ENCODE measurements around the gene OXSR1. TPM values are rescaled to one million over a fixed set of nuclear protein-coding genes. Genes with fewer than 3 reads are reported as not detected.

OXSR1 gene
- total and polyA plus RNA-seq, 10 of the 15 experiments (the other 5 are each of a cell fraction or from before 2014, with no cell fraction given), result 12.4 to 54.6 (median 35.7) TPM

DNA sequence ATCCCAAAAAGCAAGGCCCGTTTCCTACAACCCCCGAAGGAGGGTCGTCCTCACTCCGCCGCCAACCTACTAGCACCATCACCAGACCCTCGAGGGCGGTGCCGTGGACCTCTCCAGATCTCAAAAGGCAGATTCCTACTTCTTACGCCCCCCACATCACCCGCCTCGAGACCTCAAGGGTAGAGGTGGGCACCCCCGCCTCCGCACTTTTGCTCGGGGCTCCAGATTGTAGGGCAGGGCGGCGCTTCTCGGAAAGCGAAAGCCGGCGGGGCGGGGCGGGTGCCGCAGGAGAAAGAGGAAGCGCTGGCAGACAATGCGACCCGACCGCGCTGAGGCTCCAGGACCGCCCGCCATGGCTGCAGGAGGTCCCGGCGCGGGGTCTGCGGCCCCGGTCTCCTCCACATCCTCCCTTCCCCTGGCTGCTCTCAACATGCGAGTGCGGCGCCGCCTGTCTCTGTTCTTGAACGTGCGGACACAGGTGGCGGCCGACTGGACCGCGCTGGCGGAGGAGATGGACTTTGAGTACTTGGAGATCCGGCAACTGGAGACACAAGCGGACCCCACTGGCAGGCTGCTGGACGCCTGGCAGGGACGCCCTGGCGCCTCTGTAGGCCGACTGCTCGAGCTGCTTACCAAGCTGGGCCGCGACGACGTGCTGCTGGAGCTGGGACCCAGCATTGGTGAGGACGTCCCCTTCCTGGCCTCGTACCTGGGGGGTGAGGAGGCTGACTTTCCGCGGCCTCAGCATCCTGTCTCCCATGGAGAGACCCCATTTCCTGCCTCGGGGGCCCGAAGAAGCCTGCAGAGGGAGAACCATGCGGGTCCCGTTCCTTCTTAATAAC, 26.8 kb upstream of the OXSR1 start, which contains the start of gene MYD88 (continued):
- TF ChIP-seq, protein P1, sequence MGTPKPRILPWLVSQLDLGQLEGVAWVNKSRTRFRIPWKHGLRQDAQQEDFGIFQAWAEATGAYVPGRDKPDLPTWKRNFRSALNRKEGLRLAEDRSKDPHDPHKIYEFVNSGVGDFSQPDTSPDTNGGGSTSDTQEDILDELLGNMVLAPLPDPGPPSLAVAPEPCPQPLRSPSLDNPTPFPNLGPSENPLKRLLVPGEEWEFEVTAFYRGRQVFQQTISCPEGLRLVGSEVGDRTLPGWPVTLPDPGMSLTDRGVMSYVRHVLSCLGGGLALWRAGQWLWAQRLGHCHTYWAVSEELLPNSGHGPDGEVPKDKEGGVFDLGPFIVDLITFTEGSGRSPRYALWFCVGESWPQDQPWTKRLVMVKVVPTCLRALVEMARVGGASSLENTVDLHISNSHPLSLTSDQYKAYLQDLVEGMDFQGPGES (IDR thresholded peaks at IDR 0.05), result no peak
- TF ChIP-seq, protein P2, sequence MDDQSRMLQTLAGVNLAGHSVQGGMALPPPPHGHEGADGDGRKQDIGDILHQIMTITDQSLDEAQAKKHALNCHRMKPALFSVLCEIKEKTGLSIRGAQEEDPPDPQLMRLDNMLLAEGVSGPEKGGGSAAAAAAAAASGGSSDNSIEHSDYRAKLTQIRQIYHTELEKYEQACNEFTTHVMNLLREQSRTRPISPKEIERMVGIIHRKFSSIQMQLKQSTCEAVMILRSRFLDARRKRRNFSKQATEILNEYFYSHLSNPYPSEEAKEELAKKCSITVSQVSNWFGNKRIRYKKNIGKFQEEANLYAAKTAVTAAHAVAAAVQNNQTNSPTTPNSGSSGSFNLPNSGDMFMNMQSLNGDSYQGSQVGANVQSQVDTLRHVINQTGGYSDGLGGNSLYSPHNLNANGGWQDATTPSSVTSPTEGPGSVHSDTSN (IDR thresholded peaks at IDR 0.05; ENCODE audit: insufficient replicate concordance, low read depth, low read length), result no peak
- TF ChIP-seq ZNF24 (IDR thresholded peaks at IDR 0.05) (no peak), TCF3 (IDR thresholded peaks at IDR 0.05; ENCODE audit: borderline replicate concordance, insufficient read depth, low read depth, low read length) (0 out of 2 replicates have a peak, but pooled peaks have one; percentile 47), SPI1 (IDR thresholded peaks at IDR 0.05; ENCODE audit: borderline replicate concordance, insufficient read depth, low read depth, low read length) (peak; percentile 95), POLR2AphosphoS2 (IDR thresholded peaks at IDR 0.05; ENCODE audit: low read depth, low read length) (no peak), HDAC2 (IDR thresholded peaks at IDR 0.05) (no peak), RUNX3 (IDR thresholded peaks at IDR 0.05; ENCODE audit: low read length) (no peak), KDM1A (IDR thresholded peaks at IDR 0.05; ENCODE audit: borderline replicate concordance) (no peak), SRF (IDR thresholded peaks at IDR 0.05; ENCODE audit: low read depth in 2 of 2, low read length in 2 of 2) (0 out of 4 replicates have a peak, but pooled peaks of 1 of the 2 experiments have one; percentile 18), EGR1 (IDR thresholded peaks at IDR 0.05; ENCODE audit: borderline replicate concordance in 1 of 2, low read depth in 2 of 2, low read length in 2 of 2) (peak in 1 of 2 experiments; percentile 87; a peak in 2 of 3 replicates), POU2F2 (IDR thresholded peaks at IDR 0.05; ENCODE audit: borderline replicate concordance, low read depth, low read length) (peak; percentile 35; the same call in 1 of the 3 replicates), BHLHE40 (IDR thresholded peaks at IDR 0.05; ENCODE audit: borderline replicate concordance in 1 of 2, low read depth in 2 of 2, low read length in 1 of 2) (peak in 1 of 2 experiments; percentile 53; a peak in 2 of 4 replicates)
- TF ChIP-seq, protein P3, sequence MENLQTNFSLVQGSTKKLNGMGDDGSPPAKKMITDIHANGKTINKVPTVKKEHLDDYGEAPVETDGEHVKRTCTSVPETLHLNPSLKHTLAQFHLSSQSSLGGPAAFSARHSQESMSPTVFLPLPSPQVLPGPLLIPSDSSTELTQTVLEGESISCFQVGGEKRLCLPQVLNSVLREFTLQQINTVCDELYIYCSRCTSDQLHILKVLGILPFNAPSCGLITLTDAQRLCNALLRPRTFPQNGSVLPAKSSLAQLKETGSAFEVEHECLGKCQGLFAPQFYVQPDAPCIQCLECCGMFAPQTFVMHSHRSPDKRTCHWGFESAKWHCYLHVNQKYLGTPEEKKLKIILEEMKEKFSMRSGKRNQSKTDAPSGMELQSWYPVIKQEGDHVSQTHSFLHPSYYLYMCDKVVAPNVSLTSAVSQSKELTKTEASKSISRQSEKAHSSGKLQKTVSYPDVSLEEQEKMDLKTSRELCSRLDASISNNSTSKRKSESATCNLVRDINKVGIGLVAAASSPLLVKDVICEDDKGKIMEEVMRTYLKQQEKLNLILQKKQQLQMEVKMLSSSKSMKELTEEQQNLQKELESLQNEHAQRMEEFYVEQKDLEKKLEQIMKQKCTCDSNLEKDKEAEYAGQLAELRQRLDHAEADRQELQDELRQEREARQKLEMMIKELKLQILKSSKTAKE (IDR thresholded peaks at IDR 0.05; ENCODE audit: low read depth, poor library complexity, severe bottlenecking), result no peak
- TF ChIP-seq, protein P4, sequence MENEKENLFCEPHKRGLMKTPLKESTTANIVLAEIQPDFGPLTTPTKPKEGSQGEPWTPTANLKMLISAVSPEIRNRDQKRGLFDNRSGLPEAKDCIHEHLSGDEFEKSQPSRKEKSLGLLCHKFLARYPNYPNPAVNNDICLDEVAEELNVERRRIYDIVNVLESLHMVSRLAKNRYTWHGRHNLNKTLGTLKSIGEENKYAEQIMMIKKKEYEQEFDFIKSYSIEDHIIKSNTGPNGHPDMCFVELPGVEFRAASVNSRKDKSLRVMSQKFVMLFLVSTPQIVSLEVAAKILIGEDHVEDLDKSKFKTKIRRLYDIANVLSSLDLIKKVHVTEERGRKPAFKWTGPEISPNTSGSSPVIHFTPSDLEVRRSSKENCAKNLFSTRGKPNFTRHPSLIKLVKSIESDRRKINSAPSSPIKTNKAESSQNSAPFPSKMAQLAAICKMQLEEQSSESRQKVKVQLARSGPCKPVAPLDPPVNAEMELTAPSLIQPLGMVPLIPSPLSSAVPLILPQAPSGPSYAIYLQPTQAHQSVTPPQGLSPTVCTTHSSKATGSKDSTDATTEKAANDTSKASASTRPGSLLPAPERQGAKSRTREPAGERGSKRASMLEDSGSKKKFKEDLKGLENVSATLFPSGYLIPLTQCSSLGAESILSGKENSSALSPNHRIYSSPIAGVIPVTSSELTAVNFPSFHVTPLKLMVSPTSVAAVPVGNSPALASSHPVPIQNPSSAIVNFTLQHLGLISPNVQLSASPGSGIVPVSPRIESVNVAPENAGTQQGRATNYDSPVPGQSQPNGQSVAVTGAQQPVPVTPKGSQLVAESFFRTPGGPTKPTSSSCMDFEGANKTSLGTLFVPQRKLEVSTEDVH (IDR thresholded peaks at IDR 0.05; ENCODE audit: low read depth, partially characterized antibody), result no peak
- TF ChIP-seq, protein P5, sequence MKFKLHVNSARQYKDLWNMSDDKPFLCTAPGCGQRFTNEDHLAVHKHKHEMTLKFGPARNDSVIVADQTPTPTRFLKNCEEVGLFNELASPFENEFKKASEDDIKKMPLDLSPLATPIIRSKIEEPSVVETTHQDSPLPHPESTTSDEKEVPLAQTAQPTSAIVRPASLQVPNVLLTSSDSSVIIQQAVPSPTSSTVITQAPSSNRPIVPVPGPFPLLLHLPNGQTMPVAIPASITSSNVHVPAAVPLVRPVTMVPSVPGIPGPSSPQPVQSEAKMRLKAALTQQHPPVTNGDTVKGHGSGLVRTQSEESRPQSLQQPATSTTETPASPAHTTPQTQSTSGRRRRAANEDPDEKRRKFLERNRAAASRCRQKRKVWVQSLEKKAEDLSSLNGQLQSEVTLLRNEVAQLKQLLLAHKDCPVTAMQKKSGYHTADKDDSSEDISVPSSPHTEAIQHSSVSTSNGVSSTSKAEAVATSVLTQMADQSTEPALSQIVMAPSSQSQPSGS (IDR thresholded peaks at IDR 0.05; ENCODE audit: low read length), result no peak
- TF ChIP-seq, protein P6, sequence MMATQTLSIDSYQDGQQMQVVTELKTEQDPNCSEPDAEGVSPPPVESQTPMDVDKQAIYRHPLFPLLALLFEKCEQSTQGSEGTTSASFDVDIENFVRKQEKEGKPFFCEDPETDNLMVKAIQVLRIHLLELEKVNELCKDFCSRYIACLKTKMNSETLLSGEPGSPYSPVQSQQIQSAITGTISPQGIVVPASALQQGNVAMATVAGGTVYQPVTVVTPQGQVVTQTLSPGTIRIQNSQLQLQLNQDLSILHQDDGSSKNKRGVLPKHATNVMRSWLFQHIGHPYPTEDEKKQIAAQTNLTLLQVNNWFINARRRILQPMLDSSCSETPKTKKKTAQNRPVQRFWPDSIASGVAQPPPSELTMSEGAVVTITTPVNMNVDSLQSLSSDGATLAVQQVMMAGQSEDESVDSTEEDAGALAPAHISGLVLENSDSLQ (IDR thresholded peaks at IDR 0.05), result no peak

Measured in GM12878 (cell line).